Hepatocyte (in vitro differentiated cells): Measurements from ENCODE around the gene KIFC3. TPM values are rescaled to one million over a fixed set of nuclear protein-coding genes. Genes with fewer than 3 reads are reported as not detected.
A peak's percentile ranks its signal among the peaks of the same experiment; 100 is the strongest.
"Not testable (repeated sequence)": the region's sequence is repeated elsewhere in the genome, so short reads cannot be mapped to it uniquely, and the experiment has no call there.

ENCODE experiments used
- DNase-seq: peaks from one replicate; pipeline ENCODE4 v3.0.0-alpha.2; 2016; ENCODE audit warnings: low spot score
- H2AFZ ChIP-seq: fragments of 200-600 bp; sonication (generic); 2 replicates; pipeline ENCODE4 v1.6.0; 2016; ENCODE audit warnings: antibody characterized with exemption, mild to moderate bottlenecking
- H3K27ac ChIP-seq: fragments of 200-600 bp; sonication (generic); 2 replicates; pipeline ENCODE4 v1.5.1; 2016; ENCODE audit warnings: mild to moderate bottlenecking
- H3K27me3 ChIP-seq: fragments of 200-600 bp; sonication (generic); 2 replicates; pipeline ENCODE4 v1.6.1; 2016
- H3K36me3 ChIP-seq: fragments of 200-600 bp; sonication (generic); replicated peaks from 2 replicates; pipeline ENCODE4 v1.5.1; 2016; ENCODE audit warnings: low read depth; ENCODE audit not compliant: insufficient read depth
- H3K4me1 ChIP-seq: fragments of 200-600 bp; sonication (generic); 2 replicates; pipeline ENCODE4 v1.5.1; 2016; ENCODE audit warnings: mild to moderate bottlenecking, moderate library complexity; ENCODE audit not compliant: insufficient read depth
- H3K4me2 ChIP-seq: fragments of 200-600 bp; sonication (generic); 2 replicates; pipeline ENCODE4 v1.6.0; 2016
- H3K4me3 ChIP-seq: fragments of 200-600 bp; sonication (generic); 2 replicates; pipeline ENCODE4 v1.5.1; 2016; ENCODE audit warnings: mild to moderate bottlenecking
- H3K79me2 ChIP-seq: fragments of 200-600 bp; sonication (generic); 2 replicates; pipeline ENCODE4 v1.6.0; 2017; ENCODE audit warnings: mild to moderate bottlenecking
- H3K9me2 ChIP-seq: fragments of 200-600 bp; sonication (generic); replicated peaks from 2 replicates; pipeline ENCODE4 v1.6.0; 2017; ENCODE audit warnings: mild to moderate bottlenecking; ENCODE audit not compliant: insufficient read depth
- H3K9me3 ChIP-seq: fragments of 200-600 bp; sonication (generic); 2 replicates; pipeline ENCODE4 v1.5.1; 2016; ENCODE audit warnings: low read depth, mild to moderate bottlenecking
- H4K20me1 ChIP-seq: fragments of 200-600 bp; sonication (generic); 2 replicates; pipeline ENCODE4 v1.6.0; 2016; ENCODE audit warnings: mild to moderate bottlenecking; ENCODE audit not compliant: insufficient read depth, poor library complexity, severe bottlenecking
- CTCF ChIP-seq: fragments of 200-600 bp; sonication (generic); IDR thresholded peaks from 2 replicates; pipeline ENCODE4 v1.5.1; 2016; ENCODE audit warnings: antibody characterized with exemption, mild to moderate bottlenecking; ENCODE audit not compliant: poor library complexity
- EZH2 ChIP-seq: fragments of 200-600 bp; sonication (generic); IDR thresholded peaks from 2 replicates; pipeline ENCODE4 v1.6.1; 2016; ENCODE audit warnings: antibody characterized with exemption, mild to moderate bottlenecking, borderline replicate concordance
- EZH2phosphoT487 ChIP-seq: fragments of 200-600 bp; sonication (generic); IDR thresholded peaks from one replicate; pipeline ENCODE4 v1.6.1; 2018; ENCODE audit warnings: antibody characterized with exemption, mild to moderate bottlenecking, low read depth, moderate library complexity; ENCODE audit not compliant: unreplicated experiment, severe bottlenecking
- WGBS: methylation state at CpG from one replicate; pipeline ENCODE4 v1.1.6; 2016; ENCODE audit warnings: low lambda C conversion rate; ENCODE audit errors: missing lambda C conversion rate; 5-methylcytosine and 5-hydroxymethylcytosine counted together
- polyA plus RNA-seq: library from polyadenylated mRNA; unstranded; fragments of >200 nt; fragmentation: Nextera tagmentation; extraction: Ambion mirVana; gene quantifications from 2 replicates; pipeline ENCODE4 v1.2.1, GENCODE V29; 2016
- total RNA-seq: library from RNA; depleted of rRNA; stranded (reverse); fragments of >200 nt; gene quantifications from 2 replicates; pipeline ENCODE4 v1.2.3, GENCODE V29; 2014

KIFC3 gene, protein sequence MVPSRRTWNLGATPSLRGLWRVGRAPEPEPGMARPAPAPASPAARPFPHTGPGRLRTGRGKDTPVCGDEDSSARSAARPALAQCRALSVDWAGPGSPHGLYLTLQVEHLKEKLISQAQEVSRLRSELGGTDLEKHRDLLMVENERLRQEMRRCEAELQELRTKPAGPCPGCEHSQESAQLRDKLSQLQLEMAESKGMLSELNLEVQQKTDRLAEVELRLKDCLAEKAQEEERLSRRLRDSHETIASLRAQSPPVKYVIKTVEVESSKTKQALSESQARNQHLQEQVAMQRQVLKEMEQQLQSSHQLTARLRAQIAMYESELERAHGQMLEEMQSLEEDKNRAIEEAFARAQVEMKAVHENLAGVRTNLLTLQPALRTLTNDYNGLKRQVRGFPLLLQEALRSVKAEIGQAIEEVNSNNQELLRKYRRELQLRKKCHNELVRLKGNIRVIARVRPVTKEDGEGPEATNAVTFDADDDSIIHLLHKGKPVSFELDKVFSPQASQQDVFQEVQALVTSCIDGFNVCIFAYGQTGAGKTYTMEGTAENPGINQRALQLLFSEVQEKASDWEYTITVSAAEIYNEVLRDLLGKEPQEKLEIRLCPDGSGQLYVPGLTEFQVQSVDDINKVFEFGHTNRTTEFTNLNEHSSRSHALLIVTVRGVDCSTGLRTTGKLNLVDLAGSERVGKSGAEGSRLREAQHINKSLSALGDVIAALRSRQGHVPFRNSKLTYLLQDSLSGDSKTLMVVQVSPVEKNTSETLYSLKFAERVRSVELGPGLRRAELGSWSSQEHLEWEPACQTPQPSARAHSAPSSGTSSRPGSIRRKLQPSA
- total RNA-seq (41.4 and 49.7 TPM in 2 replicates), polyA plus RNA-seq (55.3 and 66.5 TPM in 2 replicates)

DNA sequence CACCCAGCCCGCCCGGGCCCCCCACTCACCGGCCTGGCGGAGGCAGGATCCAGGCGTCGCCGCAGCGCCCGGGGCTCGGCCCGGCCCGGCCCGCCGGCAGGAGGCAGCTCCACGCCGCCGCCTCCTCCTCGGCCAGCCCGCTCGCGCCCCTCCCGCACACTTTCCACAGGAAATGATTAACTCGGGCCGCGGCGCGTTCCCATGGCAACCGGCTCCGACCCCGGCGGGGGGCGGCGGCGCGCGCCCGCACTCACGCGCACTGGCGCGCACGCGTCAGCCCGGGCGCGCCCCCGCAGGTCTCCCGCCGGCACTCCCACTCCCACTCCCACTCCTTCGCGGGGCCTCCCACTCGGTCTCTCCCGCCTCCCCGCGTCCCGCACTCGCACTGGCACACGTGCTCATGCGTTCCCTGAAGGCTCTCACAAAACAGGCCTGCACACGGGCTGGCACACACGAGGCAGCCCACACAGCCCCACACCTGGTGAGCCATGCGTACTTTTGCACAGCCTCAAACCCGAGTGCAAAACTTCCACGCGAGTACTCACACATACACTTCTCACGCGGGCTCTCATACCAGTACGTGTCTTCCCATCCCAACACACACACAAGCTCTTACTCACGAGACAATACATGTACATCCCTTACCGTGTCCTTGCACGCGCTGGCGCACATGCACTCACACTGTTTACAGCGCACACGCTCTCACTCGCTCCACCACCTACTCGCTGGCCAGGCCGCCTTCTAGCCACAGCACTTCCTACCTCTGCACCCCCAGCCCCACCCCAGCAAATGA is at the start of gene KIFC3:
Gene KIFC3, minus strand, starts transcription at position 151 of the 793 bp plus-strand sequence. CDS start 4,248 bp downstream, outside the sequence.
- 11% methylated on average over 62 of the region's 78 CpGs for WGBS
- TF ChIP-seq CTCF (no peak), EZH2 (no peak), EZH2phosphoT487 (no peak)

DNA sequence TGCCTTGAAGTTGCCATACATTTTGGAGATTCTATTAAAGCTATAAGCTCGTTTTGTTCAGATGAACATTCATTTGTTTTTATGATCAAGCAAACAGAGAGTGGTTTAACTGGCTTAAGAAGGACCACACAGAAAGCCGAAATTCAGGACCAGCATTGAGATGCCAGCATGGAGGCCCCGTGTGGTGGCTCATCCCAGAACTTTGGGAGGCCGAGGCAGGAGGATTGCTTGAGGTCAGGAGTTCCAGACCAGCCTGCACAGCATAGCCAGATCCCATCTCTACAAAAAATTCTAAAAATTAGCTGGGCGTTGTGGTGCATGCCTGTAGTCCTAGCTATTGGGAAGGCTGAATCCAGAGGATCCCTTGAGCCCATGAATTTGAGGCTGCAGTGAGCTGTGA is 45.9 kb upstream of the KIFC3 start:
- Histone ChIP-seq H3K79me2 (no peaks in the 10 kb centered on the region), H3K27ac (no peak overlapping the region), H3K4me2 (no peak overlapping the region), H3K9me2 (no peaks in the 10 kb centered on the region), H3K4me3 (no peak overlapping the region), H3K4me1 (no peaks in the 10 kb centered on the region), H3K9me3 (no peaks in the 10 kb centered on the region), H3K36me3 (no peaks in the 10 kb centered on the region), H4K20me1 (no peaks in the 10 kb centered on the region), H2AFZ (no peak overlapping the region), H3K27me3 (no peaks in the 10 kb centered on the region)
- 85% methylated on average over 5 of the region's 5 CpGs for WGBS
- no peak for DNase-seq
- TF ChIP-seq CTCF, result no peak
- TF ChIP-seq EZH2, result no peak
- no peak for TF ChIP-seq EZH2phosphoT487

More for the DNA sequence above, at the start of gene KIFC3:
- peaks cover 35% of the 10 kb centered on the region for H3K79me2 ChIP-seq
- no peaks in the 10 kb centered on the region for H3K36me3 ChIP-seq
- no peaks in the 10 kb centered on the region for H3K9me3 ChIP-seq
- no peaks in the 10 kb centered on the region for H3K27me3 ChIP-seq
- peak within 1 kb of the TSS; percentile 96 for H3K27ac ChIP-seq
- no peaks in the 10 kb centered on the region for H3K9me2 ChIP-seq
- peak within 1 kb of the TSS; percentile 54 for H2AFZ ChIP-seq
- peaks cover 59% of the 10 kb centered on the region for H3K4me1 ChIP-seq
- peak within 1 kb of the TSS; percentile 90 for H3K4me2 ChIP-seq
- DNase-seq, result peak; percentile 93
- H3K4me3 ChIP-seq, result peak within 1 kb of the TSS; percentile 57
- H4K20me1 ChIP-seq, result no peaks in the 10 kb centered on the region

DNA sequence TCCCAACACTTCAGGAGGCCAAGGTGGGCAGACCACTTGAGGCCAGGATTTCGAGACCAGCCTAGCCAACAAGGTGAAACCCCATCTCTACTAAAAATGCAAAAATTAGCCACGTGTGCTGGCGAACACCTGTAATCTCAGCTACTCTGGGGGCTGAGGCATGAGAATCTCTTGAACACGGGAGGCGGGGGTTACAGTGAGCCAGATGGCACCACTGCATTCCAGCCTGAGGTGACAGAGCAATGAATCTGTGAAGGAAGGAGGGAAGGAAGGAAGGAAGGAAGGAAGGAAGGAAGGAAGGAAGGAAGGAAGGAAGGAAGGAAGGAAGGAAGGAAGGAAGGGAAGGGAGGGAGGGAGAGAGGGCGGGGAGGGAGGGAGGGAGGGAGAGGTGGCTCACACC is 44.6 kb upstream of the KIFC3 start:
- not testable (repeated sequence) for H3K36me3 ChIP-seq, H3K4me2 ChIP-seq, H4K20me1 ChIP-seq, H3K4me3 ChIP-seq, H3K79me2 ChIP-seq, H3K27me3 ChIP-seq, H3K9me3 ChIP-seq, H3K9me2 ChIP-seq, H3K27ac ChIP-seq, H3K4me1 ChIP-seq, H2AFZ ChIP-seq, DNase-seq
- 62% methylated on average over 5 of the region's 6 CpGs for WGBS
